Muscle layer of duodenum (tissue), 2 donors: ENCODE data around the gene ACOX2.

Experiments used
- H3K27ac ChIP-seq: one replicate; pipeline ENCODE4 v1.7.0; 2013; ENCODE audit warnings: mild to moderate bottlenecking, low read length
- H3K27me3 ChIP-seq: one replicate; pipeline ENCODE4 v1.7.0; 2013; ENCODE audit warnings: low read depth, mild to moderate bottlenecking, control low read depth, low read length
- H3K36me3 ChIP-seq, 2 donors: one replicate each; pipeline ENCODE4 v1.7.0; 2013; ENCODE audit warnings: low read length in 2 of 2, control low read depth in 1 of 2, mild to moderate bottlenecking in 1 of 2; ENCODE audit not compliant: insufficient read depth in 2 of 2, control insufficient read depth in 1 of 2
- H3K4me1 ChIP-seq, 2 donors: one replicate each; pipeline ENCODE4 v1.7.0; 2013; ENCODE audit warnings: low read length in 2 of 2, mild to moderate bottlenecking in 2 of 2, control low read depth in 1 of 2, moderate library complexity in 1 of 2; ENCODE audit not compliant: insufficient read depth in 2 of 2, control insufficient read depth in 1 of 2
- H3K4me3 ChIP-seq, 2 donors: one replicate each; pipeline ENCODE4 v1.7.0; 2013; ENCODE audit warnings: low read length in 2 of 2, low read depth in 1 of 2, mild to moderate bottlenecking in 1 of 2
- H3K9me3 ChIP-seq, 2 donors: one replicate each; pipeline ENCODE4 v1.7.0; 2013; ENCODE audit warnings: low read length in 2 of 2, control low read depth in 1 of 2, mild to moderate bottlenecking in 1 of 2; ENCODE audit not compliant: control insufficient read depth in 1 of 2
- donor health status: healthy.

Gene ACOX2

DNA sequence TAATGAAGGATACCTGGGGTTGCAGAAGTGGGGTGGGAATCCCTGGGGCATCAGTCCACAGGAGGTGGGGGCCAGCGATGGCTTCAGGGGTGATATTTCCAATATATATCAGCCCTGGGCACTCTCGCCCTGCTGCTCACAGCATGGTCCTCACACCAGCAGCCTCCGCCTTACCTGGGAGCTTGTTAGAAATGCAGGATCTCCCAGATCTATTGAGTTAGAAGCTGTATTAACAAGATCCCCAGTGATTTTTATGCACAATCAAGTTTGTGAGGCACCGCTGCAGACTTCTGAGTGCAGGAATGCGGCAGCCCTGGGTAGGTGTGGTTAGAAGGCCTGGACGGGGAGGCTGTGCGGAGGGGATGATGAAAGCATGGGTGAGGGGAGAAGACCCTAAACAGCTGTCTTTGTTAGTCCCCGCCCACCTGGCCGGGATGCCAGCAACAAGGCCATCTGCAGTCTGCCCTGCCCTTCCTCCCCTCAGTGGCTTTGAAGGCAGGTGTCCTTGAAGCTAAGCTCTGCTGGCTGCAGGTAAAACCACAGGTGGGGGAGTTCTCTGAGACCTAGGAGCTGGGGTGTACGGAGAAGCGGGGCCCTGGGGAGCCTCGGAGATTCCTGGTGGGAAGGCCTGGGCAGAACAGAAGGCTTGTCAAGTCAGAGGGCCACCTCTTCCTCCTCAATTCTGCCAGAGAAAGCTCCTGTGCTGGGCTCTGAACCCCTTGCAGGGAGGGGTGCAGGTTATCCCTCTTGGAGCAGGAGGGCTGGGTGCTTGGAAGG, 28.8 kb upstream of the ACOX2 start:
- no peak overlapping the region for H3K27ac ChIP-seq
- H3K27me3 ChIP-seq, result no peaks in the 10 kb centered on the region
- H3K9me3 ChIP-seq, result no peaks in the 10 kb centered on the region
- no peak overlapping the region for H3K4me3 ChIP-seq
- H3K4me1 ChIP-seq, result no peaks in the 10 kb centered on the region
- no peaks in the 10 kb centered on the region for H3K36me3 ChIP-seq

DNA sequence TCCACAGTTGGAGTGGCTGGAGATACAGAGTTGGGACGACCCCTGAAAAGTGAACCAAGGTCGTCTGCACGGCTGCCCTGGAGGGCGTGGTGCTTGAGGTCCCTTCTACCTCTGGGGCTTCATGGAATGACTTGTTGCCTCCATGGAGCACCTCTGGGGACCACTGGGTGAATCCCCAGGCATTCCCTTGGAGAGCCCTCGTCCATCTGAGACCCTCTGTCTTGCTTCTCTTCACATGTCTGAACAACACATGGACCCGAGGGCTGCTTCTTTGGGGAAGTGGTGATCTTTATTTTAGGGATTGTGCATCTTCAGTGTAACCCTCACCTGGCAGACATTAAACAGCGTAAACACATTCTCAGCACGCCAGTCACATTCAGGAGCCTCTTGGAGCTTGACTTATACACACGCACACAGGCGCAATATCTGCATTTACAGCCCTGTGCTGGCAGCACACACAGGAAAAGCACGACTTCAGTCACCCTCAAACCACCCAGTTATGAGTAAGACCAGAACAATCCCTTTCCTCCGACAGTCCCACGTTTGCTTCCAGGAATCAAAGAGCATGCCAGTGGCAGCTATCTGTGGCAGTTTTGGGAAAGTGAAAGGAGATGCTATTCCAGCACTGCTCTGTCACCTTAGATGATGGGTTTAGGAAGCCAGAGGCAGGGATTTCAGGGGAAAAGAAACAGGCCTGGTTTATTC, 27.6 kb upstream of the ACOX2 start:
- no peaks in the 10 kb centered on the region for H3K27me3 ChIP-seq
- H3K4me1 ChIP-seq, result no peaks in the 10 kb centered on the region
- no peaks in the 10 kb centered on the region for H3K36me3 ChIP-seq
- H3K27ac ChIP-seq, result no peak overlapping the region
- H3K9me3 ChIP-seq, result no peaks in the 10 kb centered on the region
- no peak overlapping the region for H3K4me3 ChIP-seq

DNA sequence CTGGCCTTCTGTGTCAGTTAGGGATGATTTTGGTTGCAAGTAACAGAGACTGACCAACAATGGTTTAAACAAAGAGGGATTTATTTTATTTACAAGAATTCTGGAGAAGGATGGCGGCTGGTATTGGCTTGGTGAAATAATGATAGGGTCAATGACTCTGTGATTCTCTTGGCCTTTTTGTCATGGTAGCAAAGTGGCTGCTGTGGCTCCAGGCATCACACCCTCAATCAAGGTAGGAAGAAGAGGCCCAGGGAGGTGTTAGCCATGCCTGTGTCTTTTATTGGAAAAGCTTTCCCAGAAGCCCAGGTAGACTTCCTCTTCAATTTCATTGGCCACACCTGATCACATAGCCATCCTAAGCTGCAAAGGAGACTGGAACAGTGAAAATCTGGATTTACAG, 27.1 kb upstream of the ACOX2 start:
- no peak overlapping the region for H3K27ac ChIP-seq
- H3K4me3 ChIP-seq, result no peak overlapping the region
- no peaks in the 10 kb centered on the region for H3K27me3 ChIP-seq
- no peaks in the 10 kb centered on the region for H3K4me1 ChIP-seq
- no peaks in the 10 kb centered on the region for H3K9me3 ChIP-seq
- H3K36me3 ChIP-seq, result no peaks in the 10 kb centered on the region

DNA sequence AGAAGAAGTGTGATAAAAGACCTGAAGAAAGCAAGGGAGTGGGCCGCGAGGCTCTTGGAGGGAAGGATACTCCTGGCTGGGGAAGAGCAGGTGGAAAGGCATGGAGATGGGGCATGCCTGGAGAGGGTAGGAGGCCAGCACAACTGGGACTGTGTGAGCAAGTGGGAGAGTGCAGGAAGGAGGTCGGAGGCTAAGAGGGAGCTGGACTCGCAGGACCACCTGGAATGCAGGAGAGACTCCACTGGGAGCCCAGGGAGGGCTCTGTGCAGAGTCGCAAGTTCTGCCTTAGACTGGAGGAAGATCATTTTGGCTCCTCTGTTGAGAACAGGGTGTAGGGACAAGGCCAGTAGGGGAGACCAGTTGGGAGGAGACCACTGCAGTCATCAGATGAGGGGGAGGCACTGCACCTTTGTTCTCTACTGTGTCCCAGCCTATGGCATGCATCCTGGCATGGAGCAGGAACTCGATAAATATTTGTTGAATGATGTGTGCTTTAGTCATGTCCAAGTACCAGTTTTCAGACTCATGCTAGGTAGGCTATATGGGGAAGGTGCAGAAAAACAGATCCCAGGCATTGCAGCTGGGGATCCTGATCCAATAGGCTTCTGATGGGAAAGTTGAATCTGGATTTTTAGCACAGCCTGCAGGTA, 26.5 kb upstream of the ACOX2 start:
- Histone ChIP-seq H3K27me3 (no peaks in the 10 kb centered on the region), H3K27ac (no peak overlapping the region), H3K36me3 (no peaks in the 10 kb centered on the region)

DNA sequence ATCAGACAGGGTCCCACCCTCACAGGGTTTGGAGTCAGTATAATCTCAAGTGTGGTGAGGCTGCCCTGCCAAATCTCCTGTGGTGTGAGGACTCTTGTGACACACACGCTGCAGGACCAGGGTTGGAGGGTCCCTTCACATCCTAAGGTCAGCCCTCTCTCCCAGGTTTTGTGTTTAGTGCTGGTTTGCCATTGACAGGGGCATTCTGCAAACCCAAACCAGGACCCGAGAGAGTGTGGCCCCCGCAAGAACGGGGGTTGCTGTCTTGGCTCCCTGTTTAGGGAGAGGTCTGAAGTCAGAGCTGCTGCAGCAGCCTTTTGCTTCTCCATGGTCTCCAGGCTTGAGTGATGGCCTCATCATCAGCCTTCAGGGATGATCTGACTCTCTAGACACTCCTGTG, 25.5 kb upstream of the ACOX2 start:
- Histone ChIP-seq H3K9me3 (no peaks in the 10 kb centered on the region), H3K27ac (no peak overlapping the region), H3K27me3 (no peaks in the 10 kb centered on the region), H3K4me1 (no peaks in the 10 kb centered on the region), H3K4me3 (no peak overlapping the region), H3K36me3 (no peaks in the 10 kb centered on the region)

More for the DNA sequence above, 26.5 kb upstream of the ACOX2 start:
- H3K4me3 ChIP-seq, result no peak overlapping the region
- H3K9me3 ChIP-seq, result no peaks in the 10 kb centered on the region
- H3K4me1 ChIP-seq, result no peaks in the 10 kb centered on the region

DNA sequence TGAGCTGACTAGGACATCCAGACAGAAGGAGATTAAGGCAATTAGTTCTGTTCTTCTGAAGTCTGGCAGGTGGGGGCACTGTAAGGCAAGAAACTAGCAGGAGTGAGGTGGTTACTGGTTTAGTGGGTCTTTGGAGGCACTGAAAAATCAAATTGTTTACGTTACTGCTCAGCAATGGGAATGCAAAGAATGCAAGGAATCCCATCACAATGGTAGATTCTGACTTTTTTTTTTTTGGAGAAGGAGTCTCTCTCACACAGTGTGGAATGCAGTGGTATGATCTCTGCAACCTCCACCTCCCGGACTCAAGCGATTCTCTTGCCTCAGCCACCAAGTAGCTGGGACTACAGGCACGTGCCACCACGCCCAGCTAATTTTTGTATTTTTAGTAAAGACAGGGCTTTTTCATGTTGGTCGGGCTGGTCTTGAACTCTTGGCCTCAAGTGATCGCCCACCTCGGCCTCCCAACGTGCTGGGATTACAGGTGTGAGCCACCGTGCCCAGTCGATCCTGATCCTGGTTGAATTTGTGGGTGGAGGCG, 23.9 kb upstream of the ACOX2 start:
- Histone ChIP-seq H3K9me3 (no peaks in the 10 kb centered on the region), H3K27me3 (no peaks in the 10 kb centered on the region), H3K36me3 (no peaks in the 10 kb centered on the region), H3K4me3 (no peak overlapping the region), H3K27ac (no peak overlapping the region), H3K4me1 (no peaks in the 10 kb centered on the region)

DNA sequence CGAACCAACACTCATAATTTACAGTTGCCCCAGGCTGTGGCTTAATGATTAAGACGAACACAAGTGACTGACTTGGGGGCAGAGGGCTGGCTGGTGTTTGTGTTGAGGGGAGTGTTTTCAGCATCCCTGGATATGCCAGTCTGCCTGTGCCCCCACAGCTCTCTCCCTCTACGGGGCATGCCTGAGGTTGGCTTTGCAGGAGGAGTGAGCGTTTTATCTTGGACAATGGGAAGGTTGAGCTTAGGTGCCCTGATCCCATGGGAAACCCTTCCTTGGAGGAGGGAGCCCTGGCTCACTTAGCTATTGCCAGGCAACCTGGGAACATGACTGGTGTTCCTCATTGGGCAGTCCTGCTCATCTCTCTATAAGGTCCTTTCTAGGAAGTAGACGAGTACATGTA, 22.6 kb upstream of the ACOX2 start:
- no peaks in the 10 kb centered on the region for H3K36me3 ChIP-seq
- no peak overlapping the region for H3K27ac ChIP-seq
- no peak overlapping the region for H3K4me3 ChIP-seq
- H3K27me3 ChIP-seq, result no peaks in the 10 kb centered on the region
- no peaks in the 10 kb centered on the region for H3K9me3 ChIP-seq
- no peaks in the 10 kb centered on the region for H3K4me1 ChIP-seq

DNA sequence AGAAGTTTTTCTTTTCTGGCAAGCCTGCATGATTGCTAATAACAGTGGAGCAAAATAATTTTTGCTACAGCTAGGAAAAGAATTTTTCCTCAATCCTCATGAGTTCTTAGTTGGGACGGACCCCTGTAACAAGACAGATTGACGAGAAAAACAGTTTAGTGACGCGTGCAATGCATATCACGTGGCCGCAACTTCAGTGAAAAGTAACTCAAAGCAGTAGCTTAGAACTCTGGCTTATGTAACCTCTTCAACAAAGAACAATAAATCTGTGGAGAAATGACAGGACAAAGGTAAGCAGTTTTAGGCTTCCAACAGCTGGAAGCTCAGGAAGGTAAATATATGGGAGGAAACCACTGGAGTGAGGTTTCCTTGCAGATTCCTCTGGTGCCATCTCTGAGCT, 20.5 kb upstream of the ACOX2 start:
- H3K36me3 ChIP-seq, result no peaks in the 10 kb centered on the region
- H3K27me3 ChIP-seq, result no peaks in the 10 kb centered on the region
- no peaks in the 10 kb centered on the region for H3K9me3 ChIP-seq
- no peak overlapping the region for H3K4me3 ChIP-seq
- H3K4me1 ChIP-seq, result no peaks in the 10 kb centered on the region
- H3K27ac ChIP-seq, result no peak overlapping the region

DNA sequence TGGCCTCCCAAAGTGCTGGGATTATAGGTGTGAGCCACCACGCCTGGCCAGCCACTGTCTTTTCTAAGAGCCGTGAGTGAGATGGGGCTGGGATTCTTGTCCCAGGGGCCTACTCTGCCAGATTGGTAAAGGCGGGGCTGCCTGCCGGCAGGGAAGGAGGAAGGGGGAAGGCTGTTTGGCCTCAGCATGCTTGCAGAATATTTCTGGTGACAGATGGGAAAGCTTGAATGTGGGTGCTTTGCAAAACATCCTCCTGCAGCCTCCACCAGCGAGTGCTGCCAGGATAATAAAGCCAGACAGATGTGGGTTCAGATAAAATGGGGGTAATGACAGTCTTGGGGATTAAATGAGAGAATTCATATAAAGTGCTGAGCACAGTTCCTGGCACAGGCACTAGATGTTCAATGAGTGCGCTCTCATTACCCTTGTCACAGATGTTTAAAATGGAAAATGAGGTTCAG, 19.8 kb upstream of the ACOX2 start:
- no peak overlapping the region for H3K4me3 ChIP-seq
- H3K27me3 ChIP-seq, result no peaks in the 10 kb centered on the region
- H3K9me3 ChIP-seq, result no peaks in the 10 kb centered on the region
- H3K36me3 ChIP-seq, result no peaks in the 10 kb centered on the region
- H3K4me1 ChIP-seq, result no peaks in the 10 kb centered on the region
- no peak overlapping the region for H3K27ac ChIP-seq

DNA sequence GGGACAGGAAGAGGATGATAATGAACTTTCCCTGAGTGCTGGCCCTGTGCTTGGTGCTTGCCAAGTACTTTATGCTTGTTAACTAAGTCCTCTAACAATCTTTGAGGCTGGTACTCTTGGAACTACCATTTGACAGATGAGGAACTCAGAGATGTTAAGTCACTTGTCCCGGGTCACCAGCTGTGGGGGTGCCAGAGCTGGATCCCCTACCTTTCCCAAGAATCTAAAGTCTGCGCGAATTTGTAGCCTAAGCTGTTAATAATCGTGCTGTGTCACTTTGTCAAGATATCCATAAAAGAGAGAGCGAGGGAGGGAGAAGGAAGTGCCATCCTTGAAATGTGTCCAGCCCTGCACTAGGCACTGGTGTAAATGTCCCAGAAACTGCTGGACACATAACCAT, 19.0 kb upstream of the ACOX2 start:
- Histone ChIP-seq H3K36me3 (no peaks in the 10 kb centered on the region), H3K4me3 (no peak overlapping the region), H3K27me3 (no peaks in the 10 kb centered on the region), H3K9me3 (peaks cover 0 to 2% of the 10 kb centered on the region in 2 donors), H3K4me1 (no peaks in the 10 kb centered on the region), H3K27ac (no peak overlapping the region)

DNA sequence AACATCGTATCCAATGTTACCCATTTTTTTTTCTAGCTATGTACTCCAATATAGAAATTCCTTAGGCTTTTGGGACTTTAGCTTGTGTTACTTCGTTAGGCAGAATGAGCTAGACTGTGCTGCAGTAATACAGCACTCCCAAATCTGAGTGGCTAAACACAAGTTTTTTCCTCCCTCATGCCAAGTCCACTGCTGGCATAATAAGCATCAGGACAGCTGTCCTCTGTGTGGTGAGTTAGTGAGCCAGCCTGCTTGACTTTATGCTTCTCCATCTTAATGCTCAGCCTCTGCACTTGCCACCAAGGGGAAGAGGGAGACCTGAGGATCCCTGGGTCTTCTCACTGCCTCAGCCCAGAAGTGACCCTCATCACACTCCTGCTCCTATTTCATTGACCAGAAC, 18.2 kb upstream of the ACOX2 start:
- H3K4me3 ChIP-seq, result no peak overlapping the region
- H3K9me3 ChIP-seq, result peaks cover 0 to 2% of the 10 kb centered on the region in 2 donors
- H3K27me3 ChIP-seq, result no peaks in the 10 kb centered on the region
- no peaks in the 10 kb centered on the region for H3K36me3 ChIP-seq
- H3K4me1 ChIP-seq, result no peaks in the 10 kb centered on the region
- no peak overlapping the region for H3K27ac ChIP-seq
